ENCODE measurements around the gene MARK4. TPM values are rescaled to one million over a fixed set of nuclear protein-coding genes. Genes with fewer than 3 reads are reported as not detected.

MARK4 gene
- total RNA-seq, 3 donors from 2014 or later: 11.0 to 20.0 (median 19.2) TPM

- no peak overlapping the region for H3K4me3 ChIP-seq
- H3K27me3 ChIP-seq: peaks cover 3 to 22% of the 10 kb centered on the region in 2 donors
- no peaks in the 10 kb centered on the region for H3K36me3 ChIP-seq
- no peak for DNase-seq (ENCODE audit: low spot score in 2 of 2)
- intact Hi-C loops (cut with DNase I; ENCODE audit: low total_unique reads): no loop called here
- no peaks in the 10 kb centered on the region for H3K9me3 ChIP-seq
- no peak for TF ChIP-seq CTCF (IDR thresholded peaks at IDR 0.05)
- TF ChIP-seq POLR2A (IDR thresholded peaks at IDR 0.05): no peak
- no peak for TF ChIP-seq POLR2AphosphoS5 (IDR thresholded peaks at IDR 0.05)
- H3K27ac ChIP-seq: no peak overlapping the region
- H3K4me1 ChIP-seq: no peaks in the 10 kb centered on the region
Measured at GRCh38 chr19:45231891-45232290, 19.2 kb upstream of the MARK4 start.

- intact Hi-C loops (cut with DNase I; ENCODE audit: low total_unique reads): no loop called here
- H3K36me3 ChIP-seq: no peaks in the 10 kb centered on the region
Measured at GRCh38 chr19:45234089-45234869, 16.8 kb upstream of the MARK4 start.

GRCh38 chr19:45235485-45235884 lies 15.6 kb upstream of the MARK4 start:
- no peak for TF ChIP-seq POLR2A (IDR thresholded peaks at IDR 0.05)
- no peak for TF ChIP-seq POLR2AphosphoS5 (IDR thresholded peaks at IDR 0.05)
- no peak for TF ChIP-seq CTCF (IDR thresholded peaks at IDR 0.05)
- H3K9me3 ChIP-seq: no peaks in the 10 kb centered on the region
- H3K4me1 ChIP-seq: no peaks in the 10 kb centered on the region
- H3K27me3 ChIP-seq: peaks cover 3 to 22% of the 10 kb centered on the region in 2 donors
- H3K27ac ChIP-seq: no peak overlapping the region
- H3K36me3 ChIP-seq: no peaks in the 10 kb centered on the region
- DNase-seq (ENCODE audit: low spot score in 2 of 2): no peak
- intact Hi-C loops (cut with DNase I; ENCODE audit: low total_unique reads): no loop called here
- H3K4me3 ChIP-seq: no peak overlapping the region

More at GRCh38 chr19:45234089-45234869, 16.8 kb upstream of the MARK4 start:
- no peak for TF ChIP-seq CTCF (IDR thresholded peaks at IDR 0.05)
- Histone ChIP-seq H3K27me3 (peaks cover 3 to 22% of the 10 kb centered on the region in 2 donors), H3K27ac (no peak overlapping the region), H3K4me1 (no peaks in the 10 kb centered on the region), H3K4me3 (peak overlapping the region in 2 of 3 donors; percentile 15 to 44), H3K9me3 (no peaks in the 10 kb centered on the region)
- DNase-seq (ENCODE audit: low spot score in 2 of 2): no peak

- Histone ChIP-seq H3K27ac (no peak overlapping the region), H3K27me3 (peaks cover 3 to 18% of the 10 kb centered on the region in 2 donors), H3K9me3 (no peaks in the 10 kb centered on the region), H3K4me1 (no peaks in the 10 kb centered on the region), H3K36me3 (no peaks in the 10 kb centered on the region), H3K4me3 (no peak overlapping the region)
- intact Hi-C loops (cut with DNase I; ENCODE audit: low total_unique reads): no loop called here
- no peak for TF ChIP-seq CTCF (IDR thresholded peaks at IDR 0.05)
- TF ChIP-seq POLR2A (IDR thresholded peaks at IDR 0.05): no peak
- TF ChIP-seq POLR2AphosphoS5 (IDR thresholded peaks at IDR 0.05): no peak
- DNase-seq (ENCODE audit: low spot score in 2 of 2): no peak
Measured at GRCh38 chr19:45238556-45238955, 12.5 kb upstream of the MARK4 start.

- TF ChIP-seq POLR2AphosphoS5 (IDR thresholded peaks at IDR 0.05): no peak
- no peak for TF ChIP-seq POLR2A (IDR thresholded peaks at IDR 0.05)
- no peak for TF ChIP-seq CTCF (IDR thresholded peaks at IDR 0.05)
- Histone ChIP-seq H3K9me3 (no peaks in the 10 kb centered on the region), H3K27ac (no peak overlapping the region), H3K4me1 (no peaks in the 10 kb centered on the region), H3K36me3 (no peaks in the 10 kb centered on the region), H3K27me3 (no peaks in the 10 kb centered on the region), H3K4me3 (no peak overlapping the region)
- intact Hi-C loops (cut with DNase I; ENCODE audit: low total_unique reads): loop anchor here (10.0 kb wide), 1 partner anchor 1712 kb away; no protein-coding TSS in a partner anchor
- DNase-seq (ENCODE audit: low spot score in 2 of 2): no peak
Measured at GRCh38 chr19:45243144-45243732, 7.8 kb upstream of the MARK4 start.
